MG63 (cell line): ENCODE data around the gene MAP4K2. TPM values are rescaled to one million over a fixed set of nuclear protein-coding genes. Genes with fewer than 3 reads are reported as not detected.

Experiments used
- DNase-seq: peaks from one replicate; pipeline ENCODE4 v3.0.0-alpha.2; 2020
- H3K27me3 ChIP-seq: fragments of 250-450 bp; sonication (Bioruptor Pico); 2 replicates; pipeline ENCODE4 v1.5.1; 2020; ENCODE audit warnings: mild to moderate bottlenecking, moderate library complexity
- H3K36me3 ChIP-seq: fragments of 250-450 bp; sonication (Bioruptor Pico); 2 replicates; pipeline ENCODE4 v1.5.1; 2020; ENCODE audit warnings: mild to moderate bottlenecking, moderate library complexity
- H3K4me3 ChIP-seq: fragments of 250-450 bp; sonication (Bioruptor Pico); 2 replicates; pipeline ENCODE4 v1.5.1; 2020; ENCODE audit warnings: mild to moderate bottlenecking, moderate library complexity
- H3K9me3 ChIP-seq: fragments of 250-450 bp; sonication (Bioruptor Pico); 2 replicates; pipeline ENCODE4 v1.5.1; 2020; ENCODE audit warnings: mild to moderate bottlenecking, moderate library complexity
- total RNA-seq: library from RNA; depleted of rRNA; stranded (reverse); fragments of >200 nt; shearing (Covaris generic); gene quantifications from 2 replicates; pipeline ENCODE4 v1.2.3, GENCODE V29; 2014; ENCODE audit warnings: low replicate concordance

The MAP4K2 gene
- total RNA-seq, 1 experiment from 2014 or later: 6.2 TPM

DNA sequence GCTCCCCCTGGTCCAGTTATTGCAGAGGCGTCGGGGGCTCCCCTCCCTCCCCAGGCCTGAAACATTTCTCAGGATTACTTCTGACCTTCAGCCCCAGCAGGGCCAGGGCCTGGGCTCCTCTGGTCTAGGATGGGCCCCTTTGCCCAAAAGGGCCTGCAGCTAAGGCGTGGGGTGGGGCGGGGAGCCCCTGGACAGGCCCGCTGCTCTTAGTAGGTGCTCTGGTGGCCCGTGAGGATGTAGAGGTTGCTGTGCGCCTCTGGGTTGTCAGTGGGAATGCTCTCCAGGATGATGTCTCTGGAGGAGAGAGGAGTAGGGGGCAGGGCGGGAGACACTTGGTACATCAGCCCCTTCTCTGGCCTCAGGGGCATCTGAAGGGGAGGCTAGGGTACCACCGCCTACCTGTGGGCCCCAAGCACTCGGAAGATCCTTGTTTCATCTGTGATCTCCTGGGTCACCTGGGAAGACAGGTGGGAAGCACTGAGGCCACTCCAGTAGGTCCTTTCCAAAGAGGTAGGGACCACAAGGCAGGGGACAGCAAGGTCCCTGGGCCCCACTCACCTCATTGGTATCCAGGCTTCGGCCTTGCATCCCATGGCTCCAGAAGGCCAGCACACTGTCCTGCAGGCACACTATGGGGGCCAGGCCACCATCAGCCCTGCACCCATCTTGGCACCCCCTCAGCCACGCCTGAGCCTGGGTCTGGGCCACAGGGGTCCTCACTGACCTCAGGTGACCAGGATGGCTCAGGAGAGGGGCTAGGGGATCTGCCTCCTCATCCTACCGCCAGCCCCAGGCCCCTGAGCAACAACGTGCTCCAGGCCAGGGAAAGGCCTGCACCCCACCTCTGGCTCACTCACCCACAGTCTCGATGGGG, 13.4 kb downstream of the MAP4K2 start:
- Histone ChIP-seq H3K36me3 (no peaks in the 10 kb centered on the region), H3K4me3 (no peak overlapping the region), H3K27me3 (no peaks in the 10 kb centered on the region), H3K9me3 (no peaks in the 10 kb centered on the region)
- DNase-seq: no peak

DNA sequence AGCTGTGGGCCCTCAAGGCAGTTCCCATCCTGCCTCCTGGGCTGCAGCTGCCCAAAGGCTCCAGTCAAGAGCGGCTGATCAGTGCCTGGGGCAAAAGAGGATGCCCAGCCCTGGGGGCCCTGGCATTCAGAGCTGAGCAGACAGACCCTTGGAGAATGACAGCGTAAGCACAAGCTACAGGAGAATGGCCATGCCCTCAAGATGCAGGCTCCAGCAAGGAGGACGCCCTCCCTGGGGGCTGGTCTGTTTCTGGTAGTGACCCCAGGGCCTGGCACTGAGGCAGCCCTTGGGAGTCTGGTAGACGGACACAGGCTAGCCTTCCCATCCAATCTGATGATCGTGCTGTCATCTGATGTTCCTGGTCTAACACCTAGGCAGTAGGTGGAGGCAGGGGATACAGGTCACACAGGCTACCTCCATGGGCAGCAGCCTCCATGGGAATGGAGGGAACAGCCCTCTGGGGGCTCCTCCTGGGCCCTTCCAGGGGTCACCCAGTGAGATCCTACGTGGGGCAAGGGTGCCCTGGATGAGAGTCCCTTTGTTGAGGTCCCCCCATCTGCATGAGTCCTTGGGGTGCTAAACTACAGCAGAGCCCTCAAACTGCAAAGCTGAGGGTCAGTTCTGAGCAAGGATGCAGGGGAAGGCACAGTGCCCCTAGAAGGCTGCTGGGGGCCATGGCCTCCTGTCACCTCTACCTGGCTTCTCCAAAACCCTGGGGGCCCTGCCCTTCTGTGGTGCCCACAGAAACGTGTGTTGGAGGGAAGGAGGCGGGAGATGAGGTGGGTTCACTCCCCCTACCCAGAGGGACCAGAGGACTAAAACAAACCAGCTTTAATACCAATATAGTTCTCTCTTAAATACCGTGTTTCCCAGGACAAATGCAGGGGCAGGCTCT, 14.4 kb downstream of the MAP4K2 start:
- no peak overlapping the region for H3K4me3 ChIP-seq
- H3K9me3 ChIP-seq: no peaks in the 10 kb centered on the region
- H3K36me3 ChIP-seq: no peaks in the 10 kb centered on the region
- no peaks in the 10 kb centered on the region for H3K27me3 ChIP-seq
- no peak for DNase-seq

DNA sequence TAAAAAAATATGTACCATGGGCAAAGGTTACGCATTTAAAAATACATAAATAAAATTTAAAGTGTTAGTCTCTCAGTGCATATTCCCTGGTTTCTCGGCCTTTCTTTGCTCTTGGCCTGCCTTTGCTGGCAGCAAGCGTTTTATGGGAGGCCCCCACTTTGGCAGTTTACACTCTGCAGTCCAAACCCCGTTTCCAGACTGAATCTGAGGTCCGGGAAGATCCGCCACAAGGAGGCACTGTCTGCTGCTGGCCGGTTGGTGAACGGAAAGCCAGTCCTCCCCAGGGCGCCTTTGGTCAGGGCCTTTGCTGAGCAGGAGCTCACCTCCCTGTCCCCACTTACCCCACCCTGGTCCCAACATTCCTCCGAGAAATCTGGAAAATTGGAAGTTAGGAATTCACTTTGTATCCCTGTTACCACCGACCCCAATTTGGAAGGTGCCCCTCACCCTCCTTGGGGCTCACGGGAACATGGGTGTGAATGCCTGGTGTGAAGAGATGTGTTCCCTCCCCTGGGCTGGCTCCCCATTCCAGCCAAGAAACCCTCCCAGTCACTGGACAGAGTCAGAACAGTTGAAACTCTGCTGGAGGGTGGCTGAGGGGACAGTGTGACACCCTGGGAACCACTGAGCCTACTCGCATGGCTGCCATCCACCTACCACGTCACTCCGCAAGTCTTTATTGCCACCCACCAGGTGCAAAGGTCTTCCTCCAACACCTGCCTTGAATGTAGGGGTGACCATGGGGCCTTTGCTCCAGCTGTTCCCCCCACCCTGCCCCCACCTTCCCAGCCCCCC, 15.3 kb downstream of the MAP4K2 start:
- Histone ChIP-seq H3K27me3 (no peaks in the 10 kb centered on the region), H3K36me3 (no peaks in the 10 kb centered on the region), H3K9me3 (no peaks in the 10 kb centered on the region), H3K4me3 (no peak overlapping the region)
- peak; percentile 47 for DNase-seq

DNA sequence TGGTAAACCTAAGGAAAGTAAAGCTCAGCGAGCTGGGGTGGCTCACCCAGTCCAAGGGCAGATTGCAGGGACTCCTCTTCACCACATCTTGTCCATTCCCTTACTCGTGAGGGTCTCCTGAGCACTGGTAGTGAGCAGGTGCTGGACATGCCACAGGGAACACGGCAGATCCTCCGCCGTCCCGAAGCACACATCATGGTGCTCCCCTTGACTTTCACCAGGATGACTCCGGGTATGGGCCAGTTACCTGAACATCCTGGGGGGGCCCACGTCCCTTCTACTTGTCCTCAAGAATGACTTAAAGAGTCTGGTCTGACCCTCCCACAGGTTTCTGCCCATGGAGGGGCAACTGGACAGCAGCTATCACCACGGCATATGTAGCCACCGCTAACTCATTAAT, 16.7 kb downstream of the MAP4K2 start:
- Histone ChIP-seq H3K27me3 (no peaks in the 10 kb centered on the region), H3K9me3 (no peaks in the 10 kb centered on the region), H3K36me3 (no peaks in the 10 kb centered on the region), H3K4me3 (no peak overlapping the region)
- no peak for DNase-seq

DNA sequence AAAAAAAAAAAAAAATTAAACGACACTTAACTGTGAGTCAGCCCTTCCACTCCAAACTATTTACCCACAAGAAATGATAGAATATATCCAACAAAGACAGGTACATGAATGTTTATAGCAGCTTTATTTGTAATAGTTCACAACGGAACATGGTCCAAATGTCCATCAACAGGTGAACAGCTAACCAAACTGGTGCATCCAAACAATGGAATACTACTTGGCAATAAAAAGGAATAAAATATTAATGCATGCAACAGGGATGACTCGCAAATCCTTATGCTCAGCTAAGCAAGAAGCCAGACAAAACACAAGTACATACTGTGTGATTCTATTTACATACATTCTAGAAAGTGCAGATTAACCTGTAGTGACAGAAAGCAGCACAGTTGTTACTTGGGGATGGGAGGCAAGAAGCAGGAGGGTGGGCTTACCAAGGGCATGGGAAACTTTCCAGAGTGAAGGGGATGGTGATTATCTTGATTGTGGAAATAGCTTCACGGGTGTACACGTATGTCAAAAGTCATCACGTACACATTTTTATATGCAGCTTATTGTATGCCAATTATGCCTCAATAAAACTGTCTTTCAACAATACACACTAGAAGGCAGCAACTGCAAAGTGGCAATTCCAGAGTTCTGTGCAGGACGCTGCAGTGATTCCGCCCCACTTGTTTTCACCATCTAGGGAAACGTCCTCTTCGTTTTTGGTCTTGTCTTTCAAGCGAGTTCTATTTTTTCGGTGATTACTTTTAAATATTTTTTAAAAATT, 18.0 kb downstream of the MAP4K2 start:
- no peaks in the 10 kb centered on the region for H3K27me3 ChIP-seq
- DNase-seq: no peak
- H3K9me3 ChIP-seq: no peaks in the 10 kb centered on the region
- H3K4me3 ChIP-seq: no peak overlapping the region
- no peaks in the 10 kb centered on the region; the same call in 1 of the 2 replicates for H3K36me3 ChIP-seq

DNA sequence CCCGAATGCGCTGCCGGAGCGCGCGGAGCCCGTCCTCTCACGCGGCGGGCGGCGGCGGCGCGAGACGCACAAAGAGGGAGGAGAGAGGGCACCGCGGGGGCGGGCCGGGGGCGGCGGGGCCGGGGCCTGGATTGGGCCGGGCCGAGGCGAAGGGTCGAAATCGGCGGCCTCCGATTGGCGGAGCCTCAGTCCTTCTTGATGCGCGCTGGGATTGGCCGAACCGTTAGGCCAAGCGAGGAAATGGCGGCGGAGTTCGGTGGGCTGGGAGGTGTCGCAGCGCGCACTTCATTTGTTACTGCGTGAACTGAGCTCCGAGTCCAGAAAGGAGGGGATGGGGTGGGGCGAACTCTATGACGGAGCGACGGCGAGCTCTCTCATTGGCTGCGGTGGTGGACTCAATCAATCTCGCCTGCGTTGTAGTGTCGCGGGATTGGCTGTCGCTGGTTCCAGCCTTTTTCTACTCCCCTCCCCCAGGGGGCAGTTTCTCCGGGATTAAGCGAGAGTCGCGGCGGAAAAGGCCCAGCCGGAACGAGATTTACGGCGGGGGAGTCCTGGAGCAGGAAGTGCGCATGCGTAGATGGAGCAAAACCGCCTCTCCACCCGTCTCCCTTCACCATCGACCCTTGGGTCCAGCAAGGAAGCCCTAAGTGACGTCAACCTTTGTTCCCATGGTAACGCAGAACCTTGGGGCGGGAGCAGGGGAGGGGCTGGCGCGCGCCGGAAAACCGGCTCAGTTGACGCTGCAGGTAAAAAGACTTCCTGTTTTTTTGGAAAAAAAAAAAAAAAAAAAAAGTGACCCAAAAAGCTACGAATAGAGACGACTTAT, 24.3 kb downstream of the MAP4K2 start, which contains the start of gene SF1:
TSS of gene SF1 (minus strand) at position 70 of the 826 bp plus-strand sequence. CDS start 150 bp downstream, outside the sequence.
- H3K36me3 ChIP-seq: peaks cover 39% of the 10 kb centered on the region
- H3K4me3 ChIP-seq: peak within 1 kb of the TSS; percentile 95
- no peaks in the 10 kb centered on the region for H3K27me3 ChIP-seq
- DNase-seq: peak; percentile 99
- no peaks in the 10 kb centered on the region for H3K9me3 ChIP-seq

DNA sequence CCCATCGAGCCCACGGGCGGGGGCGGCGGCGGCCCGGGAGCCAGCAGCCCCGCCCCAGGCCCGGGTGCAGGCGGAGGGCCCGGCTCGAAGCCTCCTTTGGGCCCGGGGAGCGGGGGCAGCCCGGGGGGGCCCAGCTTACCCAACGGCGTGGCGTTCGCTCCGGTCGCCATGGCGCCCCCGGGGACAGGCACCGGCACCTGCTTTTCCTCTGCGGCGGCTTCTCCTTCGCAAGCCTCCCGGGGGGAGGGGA, 24.9 kb downstream of the MAP4K2 start:
- Histone ChIP-seq H3K36me3 (peaks cover 44% of the 10 kb centered on the region), H3K27me3 (no peaks in the 10 kb centered on the region), H3K9me3 (no peaks in the 10 kb centered on the region), H3K4me3 (peak overlapping the region; percentile 83)
- no peak for DNase-seq

DNA sequence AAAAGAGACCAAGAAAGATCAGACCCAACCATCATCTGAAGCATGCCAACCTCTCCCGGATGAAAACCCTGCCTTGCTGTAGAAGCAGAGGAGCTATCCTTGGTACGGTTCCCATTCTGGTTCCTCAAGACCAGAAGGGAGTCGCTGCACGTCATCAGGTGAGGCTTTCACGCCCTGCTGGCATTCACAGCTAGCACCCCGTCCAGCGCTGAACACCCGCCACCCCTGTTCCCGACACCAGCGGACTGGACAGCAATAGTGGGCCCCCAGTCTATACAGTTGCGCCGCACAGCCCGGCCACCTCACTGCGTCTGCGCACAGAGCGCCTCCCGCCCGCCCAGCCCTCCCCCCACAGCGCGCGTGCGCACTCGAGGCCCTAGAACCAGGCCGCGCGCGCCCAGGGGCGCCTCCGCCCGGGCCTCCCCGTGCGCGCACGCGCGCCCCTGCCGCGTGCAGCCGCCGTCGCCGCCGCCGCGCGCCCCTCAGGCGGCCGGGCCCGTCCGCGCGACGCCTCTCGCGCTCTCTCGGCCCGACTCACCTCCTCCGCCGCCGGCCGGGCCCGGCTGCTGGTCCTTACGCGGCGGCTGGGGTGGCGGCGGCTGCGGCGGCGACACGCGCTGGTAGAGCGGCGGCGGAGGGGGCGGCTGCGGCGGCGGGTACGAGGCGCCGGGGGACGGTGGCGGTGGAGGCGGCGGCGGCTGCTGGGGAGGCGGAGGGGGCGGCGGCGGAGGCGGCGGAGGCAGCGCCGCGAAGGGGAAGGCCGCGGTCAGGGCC, 25.4 kb downstream of the MAP4K2 start:
- Histone ChIP-seq H3K36me3 (peaks cover 49% of the 10 kb centered on the region), H3K4me3 (peak overlapping the region; percentile 95), H3K9me3 (no peaks in the 10 kb centered on the region), H3K27me3 (no peaks in the 10 kb centered on the region)
- peak; percentile 75 for DNase-seq

DNA sequence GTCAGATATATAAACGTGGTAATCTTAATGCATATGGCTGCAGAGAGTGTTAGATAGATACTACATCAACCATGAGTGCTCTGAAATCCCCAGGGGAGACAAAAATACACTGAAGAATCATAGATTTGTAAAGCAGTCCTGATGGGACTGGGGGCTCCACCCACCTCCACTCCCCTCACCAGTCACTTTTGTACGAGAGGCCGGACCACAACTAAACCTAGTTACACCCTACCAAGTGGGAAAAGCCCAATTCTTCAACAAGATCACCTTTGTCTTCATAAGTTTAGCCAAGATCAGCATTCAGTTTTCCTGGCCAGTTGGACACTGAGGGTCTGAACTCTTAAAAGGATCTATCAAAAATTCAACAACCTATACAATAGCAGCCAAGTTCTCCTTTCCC, 26.1 kb downstream of the MAP4K2 start:
- H3K9me3 ChIP-seq: no peaks in the 10 kb centered on the region
- no peak for DNase-seq
- H3K4me3 ChIP-seq: peak overlapping the region; percentile 95
- peaks cover 57% of the 10 kb centered on the region for H3K36me3 ChIP-seq
- H3K27me3 ChIP-seq: no peaks in the 10 kb centered on the region

DNA sequence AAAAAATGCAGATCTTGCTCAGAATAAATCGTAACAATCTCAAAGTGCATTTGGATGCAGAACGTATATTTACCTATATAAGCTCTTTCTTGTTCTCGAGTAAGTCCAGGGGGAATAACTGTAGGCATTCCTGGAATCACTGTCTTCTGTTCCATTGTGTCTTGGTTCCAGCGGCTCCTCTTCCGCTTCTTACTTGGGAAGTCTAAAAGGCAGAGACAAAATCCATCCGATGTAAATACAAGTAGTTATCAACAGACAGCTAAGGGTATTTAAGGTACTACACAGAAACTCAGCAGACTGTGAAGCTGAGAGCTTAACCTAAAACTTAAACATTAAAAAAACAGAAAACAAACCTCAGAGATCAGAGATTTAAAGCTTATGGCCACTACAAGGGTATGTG, 26.6 kb downstream of the MAP4K2 start:
- H3K9me3 ChIP-seq: no peaks in the 10 kb centered on the region
- no peak for DNase-seq
- peak overlapping the region; percentile 95 for H3K4me3 ChIP-seq
- H3K27me3 ChIP-seq: no peaks in the 10 kb centered on the region
- H3K36me3 ChIP-seq: peaks cover 61% of the 10 kb centered on the region

DNA sequence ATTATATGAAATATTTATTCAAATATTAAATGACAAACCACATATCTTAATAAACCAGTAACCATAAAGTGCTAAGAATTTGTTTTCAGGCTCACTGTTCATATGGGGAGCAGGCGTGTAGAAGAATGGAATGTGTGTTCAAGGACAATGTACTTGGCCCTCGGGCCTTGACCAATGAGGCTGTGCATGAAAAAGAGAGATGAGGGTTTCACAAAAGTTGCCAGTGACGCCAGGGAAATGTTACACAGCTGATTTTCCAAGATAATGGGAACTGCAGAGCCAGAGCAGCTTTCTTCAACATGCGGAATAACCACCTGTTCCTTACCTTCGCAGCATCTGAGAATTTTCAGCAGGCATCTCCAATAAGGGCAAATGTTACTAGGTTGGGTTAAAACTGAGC, 28.9 kb downstream of the MAP4K2 start:
- H3K27me3 ChIP-seq: no peaks in the 10 kb centered on the region
- DNase-seq: no peak
- H3K36me3 ChIP-seq: peaks cover 84% of the 10 kb centered on the region
- no peak overlapping the region for H3K4me3 ChIP-seq
- no peaks in the 10 kb centered on the region for H3K9me3 ChIP-seq

DNA sequence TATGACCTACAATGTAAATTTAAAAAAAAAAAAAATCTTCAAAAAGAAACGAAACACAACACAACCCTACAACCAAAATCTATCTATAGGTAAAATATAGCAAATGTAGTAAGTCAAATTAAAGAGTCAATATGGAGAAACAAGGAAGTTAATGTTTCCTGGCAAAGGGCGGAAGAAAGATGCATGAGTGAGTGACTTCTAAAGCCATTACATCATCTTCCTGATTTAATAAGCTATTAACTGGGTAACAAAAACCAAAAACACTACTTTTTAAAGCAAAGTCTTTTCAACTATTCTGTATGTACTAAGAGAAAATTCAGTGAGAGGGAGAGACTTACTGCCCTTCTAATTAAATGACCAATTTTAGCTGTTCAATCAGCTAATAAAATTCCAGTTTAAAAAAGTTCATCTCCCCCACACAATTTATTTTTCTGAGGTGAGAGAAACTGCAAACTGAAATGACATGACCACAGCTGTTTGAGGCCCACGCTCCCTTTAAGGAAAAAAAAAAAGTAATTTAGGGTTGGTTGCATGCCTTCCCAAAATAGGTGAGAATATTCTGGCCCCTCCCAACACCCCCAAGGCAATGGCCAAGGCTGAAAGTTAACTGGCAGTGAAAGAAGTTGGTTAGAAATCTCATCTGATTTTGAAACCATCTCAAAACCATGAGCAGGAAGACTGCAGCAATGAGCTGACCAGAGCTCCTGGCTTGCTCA, 30.6 kb downstream of the MAP4K2 start:
- H3K27me3 ChIP-seq: no peaks in the 10 kb centered on the region
- H3K4me3 ChIP-seq: no peak overlapping the region
- H3K9me3 ChIP-seq: no peaks in the 10 kb centered on the region
- DNase-seq: no peak
- H3K36me3 ChIP-seq: peaks cover 100% of the 10 kb centered on the region

DNA sequence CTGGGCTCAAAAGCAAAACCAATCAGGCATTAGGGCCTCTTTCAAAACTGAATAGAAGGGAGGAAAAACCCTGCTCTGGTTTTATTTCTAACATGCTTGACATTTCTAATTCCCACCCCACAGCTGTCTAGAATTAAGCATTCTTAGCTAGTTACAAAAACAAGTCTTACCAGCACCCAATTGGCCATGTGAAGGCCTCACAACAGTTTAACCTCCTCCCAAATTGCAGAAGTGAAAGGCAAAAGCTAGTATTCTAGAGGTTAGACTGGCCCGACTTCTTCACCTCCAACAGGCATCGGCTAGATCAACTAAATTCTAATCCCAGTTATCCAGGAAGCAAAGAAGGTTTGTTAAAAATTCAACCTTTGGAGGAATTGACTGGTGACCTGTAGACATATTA, 31.2 kb downstream of the MAP4K2 start:
- no peaks in the 10 kb centered on the region for H3K9me3 ChIP-seq
- no peak for DNase-seq
- H3K36me3 ChIP-seq: peaks cover 100% of the 10 kb centered on the region
- H3K4me3 ChIP-seq: no peak overlapping the region
- H3K27me3 ChIP-seq: no peaks in the 10 kb centered on the region

DNA sequence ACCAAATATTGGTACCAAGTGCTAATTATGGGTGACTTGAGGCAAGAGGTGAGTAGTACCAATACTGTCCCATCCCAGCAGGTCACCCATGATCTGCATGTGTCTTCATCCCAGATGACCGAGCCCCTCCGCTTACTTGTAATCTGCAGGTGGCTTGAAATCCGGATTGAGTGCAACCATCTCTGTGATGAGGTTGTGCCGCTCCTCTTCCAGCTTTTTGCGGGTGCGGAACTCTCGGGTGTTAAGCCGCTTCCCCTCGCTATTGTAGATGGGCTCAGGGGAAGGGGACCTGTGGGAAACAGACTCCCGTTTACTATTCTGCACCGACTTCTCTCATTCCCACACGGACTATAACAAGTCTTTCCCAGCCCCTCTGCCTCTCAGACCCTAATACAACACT, 32.9 kb downstream of the MAP4K2 start:
- no peaks in the 10 kb centered on the region for H3K9me3 ChIP-seq
- H3K36me3 ChIP-seq: peaks cover 92% of the 10 kb centered on the region
- DNase-seq: no peak
- no peaks in the 10 kb centered on the region for H3K27me3 ChIP-seq
- H3K4me3 ChIP-seq: no peak overlapping the region
